ENCODE results near the gene DEXI. TPM values are rescaled to one million over a fixed set of nuclear protein-coding genes. Genes with fewer than 3 reads are reported as not detected.

DEXI gene
- total and polyA plus RNA-seq, 2 of the 13 experiments (the other 11 are each of a cell fraction or from before 2014, with no cell fraction given), result 51.5 to 70.4 TPM

- TF ChIP-seq ATF6 (CRISPR knock-in tag; conservative IDR thresholded peaks at IDR 0.05) (0 out of 2 replicates have a peak, but pooled peaks have one; percentile 10), ZNF446 (CRISPR knock-in tag; IDR thresholded peaks at IDR 0.05) (peak; percentile 62), KDM4B (CRISPR knock-in tag; IDR thresholded peaks at IDR 0.05) (no peak), ZNF562 (CRISPR knock-in tag; IDR thresholded peaks at IDR 0.05; ENCODE audit: borderline replicate concordance) (no peak), ZNF510 (CRISPR knock-in tag; IDR thresholded peaks at IDR 0.05; ENCODE audit: low read depth) (no peak), NAIF1 (CRISPR knock-in tag; IDR thresholded peaks at IDR 0.05; ENCODE audit: borderline replicate concordance) (no peak), ZFP36L2 (CRISPR knock-in tag; IDR thresholded peaks at IDR 0.05) (no peak), ZNF407 (CRISPR knock-in tag; IDR thresholded peaks at IDR 0.05; ENCODE audit: not compliant biosample characterization) (no peak), ZNF790 (CRISPR knock-in tag; IDR thresholded peaks at IDR 0.05; ENCODE audit: borderline replicate concordance) (no peak; the same call in 1 of the 2 replicates), HMG20A (CRISPR knock-in tag; IDR thresholded peaks at IDR 0.05; ENCODE audit: borderline replicate concordance) (no peak), ZNF713 (CRISPR knock-in tag; IDR thresholded peaks at IDR 0.05) (no peak), ZNF549 (CRISPR knock-in tag; IDR thresholded peaks at IDR 0.05) (no peak), HDAC6 (IDR thresholded peaks at IDR 0.05; ENCODE audit: low read depth, low read length) (no peak), POLR2AphosphoS5 (IDR thresholded peaks at IDR 0.05; ENCODE audit: low read depth, low read length) (no peak), CHD4 (IDR thresholded peaks at IDR 0.05; ENCODE audit: borderline replicate concordance, low read length) (no peak), ZNF329 (CRISPR knock-in tag; IDR thresholded peaks at IDR 0.05; ENCODE audit: low read depth) (no peak), MTA3 (CRISPR knock-in tag; IDR thresholded peaks at IDR 0.05) (no peak), TBX2 (CRISPR knock-in tag; IDR thresholded peaks at IDR 0.05; ENCODE audit: borderline replicate concordance) (peak; percentile 3; the same call in 1 of the 2 replicates)
Measured at GRCh38 chr16:10941127-10941933, 938 bp downstream of the DEXI start (continued).
